Measurements from ENCODE around the gene HMGB4.

GRCh38 chr1:33876970-33877650 lies 13.2 kb downstream of the HMGB4 start:
- TF ChIP-seq EZH2 (IDR thresholded peaks at IDR 0.05; ENCODE audit: low read length), result no peak
- no peak for TF ChIP-seq CTCF (optimal IDR thresholded peaks at IDR 0.05 in 1 of 3, IDR thresholded peaks at IDR 0.05 in 1 of 3, conservative IDR thresholded peaks at IDR 0.05 in 1 of 3; ENCODE audit: extremely low read depth in 1 of 3, insufficient read depth in 2 of 3, low read length in 3 of 3)

Measured in keratinocyte (primary cell).